ENCODE results near the gene COMP. TPM values are rescaled to one million over a fixed set of nuclear protein-coding genes. Genes with fewer than 3 reads are reported as not detected.
A peak's percentile ranks its signal among the peaks of the same experiment; 100 is the strongest.

COMP gene
- total and polyA plus RNA-seq, 10 of the 15 experiments (the other 5 are each of a cell fraction or from before 2014, with no cell fraction given) = 0.17 TPM; not detected in 9

- no peaks in the 10 kb centered on the region; a peak in 1 of 4 replicates for H3K27me3 ChIP-seq (replicated peaks in 1 of 2; ENCODE audit: control insufficient read depth in 2 of 2, insufficient read depth in 2 of 2, low read length in 1 of 2)
- DNase-seq (ENCODE audit: low read depth, low spot score) = no peak
- ChIA-PET RAD21 (ENCODE audit: unreplicated experiment) (interaction anchor here (0.6 to 1.0 kb wide), 2 partner anchors 63 to 66 kb away, joined by 4 to 9 read pairs; no protein-coding TSS in a partner anchor), SMC1A (ENCODE audit: uncharacterized antibody, unreplicated experiment) (interaction anchor here (0.7 kb wide), 1 partner anchor 66 kb away, joined by 4 read pairs; no protein-coding TSS in a partner anchor), POLR2A (no interaction called here), CTCF (interaction anchor here (0.6 to 1.8 kb wide), 2 partner anchors 49 to 67 kb away, joined by 3 to 11 read pairs; no protein-coding TSS in a partner anchor)
- TF ChIP-seq SMAD1 (IDR thresholded peaks at IDR 0.05; ENCODE audit: low read depth, partially characterized antibody) (no peak), RUNX3 (IDR thresholded peaks at IDR 0.05; ENCODE audit: low read length) (no peak), ZNF217 (IDR thresholded peaks at IDR 0.05) (no peak), RFX5 (IDR thresholded peaks at IDR 0.05; ENCODE audit: low read depth, low read length) (no peak), ETV6 (conservative IDR thresholded peaks at IDR 0.05 in 1 of 2, IDR thresholded peaks at IDR 0.05 in 1 of 2; ENCODE audit: borderline replicate concordance in 1 of 2, low read depth in 1 of 2) (no peak), MTA3 (IDR thresholded peaks at IDR 0.05; ENCODE audit: borderline replicate concordance, low read length) (no peak), GABPA (IDR thresholded peaks at IDR 0.05; ENCODE audit: low read depth) (no peak), ZBTB33 (IDR thresholded peaks at IDR 0.05) (no peak), HSF1 (IDR thresholded peaks at IDR 0.05; ENCODE audit: low read depth, low read length) (no peak), ASH2L (IDR thresholded peaks at IDR 0.05; ENCODE audit: borderline replicate concordance, low read depth) (no peak), RAD21 (IDR thresholded peaks at IDR 0.05; ENCODE audit: insufficient read depth, low read depth, low read length) (peak; percentile 39), SMAD5 (IDR thresholded peaks at IDR 0.05; ENCODE audit: low read depth) (no peak), NR2C1 (IDR thresholded peaks at IDR 0.05) (no peak), SMC3 (IDR thresholded peaks at IDR 0.05; ENCODE audit: borderline replicate concordance, low read length) (peak; percentile 25; the same call in 1 of the 2 replicates), BACH1 (IDR thresholded peaks at IDR 0.05; ENCODE audit: borderline replicate concordance) (no peak), CTCF (IDR thresholded peaks at IDR 0.05 in 2 of 3, conservative IDR thresholded peaks at IDR 0.05 in 1 of 3; ENCODE audit: control insufficient read depth in 2 of 3, extremely low read depth in 1 of 3, insufficient read depth in 1 of 3, low read depth in 3 of 3, low read length in 3 of 3) (peak; percentile 22 to 37 (median 28); a peak in 3 of 6 replicates), SIX5 (IDR thresholded peaks at IDR 0.05; ENCODE audit: low read depth, low read length, severe bottlenecking) (no peak)
- intact Hi-C loops (cut with micrococcal nuclease; ENCODE audit: unreplicated experiment) = no loop called here
- in situ Hi-C loops (cut with MboI) = no loop called here
- H3K36me3 ChIP-seq (ENCODE audit: control insufficient read depth in 2 of 2, insufficient read depth in 2 of 2, low read length in 1 of 2) = no peaks in the 10 kb centered on the region
- H3K4me2 ChIP-seq (ENCODE audit: control insufficient read depth, insufficient read depth) = no peak overlapping the region
- FAIRE-seq = no peak
- BruUV-seq (replicated peaks) = no TSS peak
- H3K4me1 ChIP-seq (ENCODE audit: control insufficient read depth, insufficient read depth, low read length) = no peaks in the 10 kb centered on the region
- WGBS (ENCODE audit: insufficient coverage, insufficient replicate concordance, low lambda C conversion rate, missing lambda C conversion rate) = 36% methylated on average over 10 of the region's 10 CpGs
- H3K79me2 ChIP-seq (ENCODE audit: control insufficient read depth, insufficient read depth, low read length) = no peaks in the 10 kb centered on the region
- H3K27ac ChIP-seq (ENCODE audit: control insufficient read depth, insufficient read depth) = no peak overlapping the region
- no peaks in the 10 kb centered on the region for H4K20me1 ChIP-seq (ENCODE audit: control insufficient read depth, insufficient read depth)
- H2AFZ ChIP-seq (ENCODE audit: control insufficient read depth, low read depth, low read length) = no peak overlapping the region
- no peak overlapping the region for H3K9ac ChIP-seq (ENCODE audit: control insufficient read depth, insufficient read depth, low read length)
- H3K9me3 ChIP-seq (replicated peaks; ENCODE audit: control insufficient read depth, insufficient read depth, low read length) = no peaks in the 10 kb centered on the region
- H3K4me3 ChIP-seq = no peak overlapping the region
- 0 out of 3 replicates have a peak, but pooled peaks have one; percentile 24 for ATAC-seq
These were observed 10.5 kb downstream of the COMP start for GRCh38 chr19:18780631-18781030.

Data from GM12878 (cell line).